ENCODE data around the gene TCF20.

The TCF20 gene

GRCh38 chr22:42294034-42294985, 23.9 kb upstream of the TCF20 start:
- ChIA-PET CTCF (no interaction called here), POLR2A (ENCODE audit: low non-redundant PET) (no interaction called here)
- no peak for TF ChIP-seq CTCF (conservative IDR thresholded peaks at IDR 0.05; ENCODE audit: low read depth)
- DNase-seq (ENCODE audit: low spot score) = peak; percentile 45
- H3K27ac ChIP-seq = no peak overlapping the region

- no peak overlapping the region for H3K27ac ChIP-seq
- CTCF ChIA-PET = no interaction called here
- POLR2A ChIA-PET (ENCODE audit: low non-redundant PET) = no interaction called here
- TF ChIP-seq CTCF (conservative IDR thresholded peaks at IDR 0.05; ENCODE audit: low read depth) = no peak
- DNase-seq (ENCODE audit: low spot score) = no peak
Measured at GRCh38 chr22:42292732-42293520, 22.5 kb upstream of the TCF20 start.

- TF ChIP-seq CTCF (conservative IDR thresholded peaks at IDR 0.05; ENCODE audit: low read depth) = no peak
- DNase-seq (ENCODE audit: low spot score) = no peak
- ChIA-PET CTCF (no interaction called here), POLR2A (ENCODE audit: low non-redundant PET) (no interaction called here)
- H3K27ac ChIP-seq = no peak overlapping the region
Measured at GRCh38 chr22:42291287-42291686, 20.8 kb upstream of the TCF20 start.

- H3K27ac ChIP-seq = no peak overlapping the region; the same call in 1 of the 2 replicates
- POLR2A ChIA-PET (ENCODE audit: low non-redundant PET) = no interaction called here
- no peak for DNase-seq (ENCODE audit: low spot score)
- CTCF ChIA-PET = interaction anchor here (0.7 kb wide), 1 partner anchor 281 kb away, joined by 3 read pairs; no protein-coding TSS in a partner anchor
- no peak for TF ChIP-seq CTCF (conservative IDR thresholded peaks at IDR 0.05; ENCODE audit: low read depth)
Measured at GRCh38 chr22:42289671-42290541, 19.5 kb upstream of the TCF20 start.

GRCh38 chr22:42288791-42289190, 18.3 kb upstream of the TCF20 start:
- no peak for TF ChIP-seq CTCF (conservative IDR thresholded peaks at IDR 0.05; ENCODE audit: low read depth)
- peak; percentile 13 for DNase-seq (ENCODE audit: low spot score)
- peak overlapping the region; percentile 57 for H3K27ac ChIP-seq
- CTCF ChIA-PET = no interaction called here
- POLR2A ChIA-PET (ENCODE audit: low non-redundant PET) = no interaction called here

Data from RWPE1 (cell line).